A204.1 (cell line): ENCODE results near the gene SIN3B.
"Not testable (repeated sequence)": the region's sequence is repeated elsewhere in the genome, so short reads cannot be mapped to it uniquely, and the experiment has no call there.

ENCODE experiments used
- FAIRE-seq: peaks from 2 replicates; lab custom pipeline; 2012; peaks lifted over from hg19 to GRCh38; lab: Jason Lieb, UNC

Gene SIN3B

GRCh38 chr19:16869331-16869972, 40.3 kb downstream of the SIN3B start:
- FAIRE-seq = no peak

GRCh38 chr19:16871871-16872270, 42.7 kb downstream of the SIN3B start:
- no peak for FAIRE-seq

- no peak for FAIRE-seq
These were observed 43.5 kb downstream of the SIN3B start for GRCh38 chr19:16872728-16873127.

- no peak for FAIRE-seq
These were observed 44.4 kb downstream of the SIN3B start for GRCh38 chr19:16873594-16873993.

GRCh38 chr19:16874250-16874977, 45.2 kb downstream of the SIN3B start:
- no peak for FAIRE-seq

- FAIRE-seq = not testable (repeated sequence)
These were observed 45.7 kb downstream of the SIN3B start for GRCh38 chr19:16874978-16875299.

GRCh38 chr19:16875584-16876555, 46.7 kb downstream of the SIN3B start:
- FAIRE-seq = no peak

DNA sequence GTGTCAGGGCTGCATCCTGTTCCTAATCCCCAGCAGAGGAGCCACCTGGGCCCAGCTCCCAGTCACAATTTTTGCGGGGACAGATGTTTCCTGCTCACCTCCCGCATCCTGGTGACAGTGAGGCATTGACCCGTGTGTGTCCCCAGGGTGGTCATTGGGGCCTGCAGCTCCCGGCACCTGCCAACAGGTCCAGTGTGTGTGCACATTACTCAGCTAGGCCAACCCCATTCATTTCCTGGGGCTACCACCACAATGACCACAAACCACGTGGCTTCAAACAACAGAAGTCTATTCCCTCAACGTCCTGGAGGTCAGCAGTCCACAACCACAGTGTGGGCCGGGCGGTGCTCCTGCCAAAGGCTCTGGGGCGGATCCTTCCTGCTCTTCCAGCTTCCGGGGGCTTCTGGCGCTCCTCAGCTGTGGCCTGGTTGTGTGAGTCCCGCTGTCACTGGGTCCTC, 47.7 kb downstream of the SIN3B start:
- FAIRE-seq = no peak

GRCh38 chr19:16877581-16877980, 48.4 kb downstream of the SIN3B start:
- no peak for FAIRE-seq

DNA sequence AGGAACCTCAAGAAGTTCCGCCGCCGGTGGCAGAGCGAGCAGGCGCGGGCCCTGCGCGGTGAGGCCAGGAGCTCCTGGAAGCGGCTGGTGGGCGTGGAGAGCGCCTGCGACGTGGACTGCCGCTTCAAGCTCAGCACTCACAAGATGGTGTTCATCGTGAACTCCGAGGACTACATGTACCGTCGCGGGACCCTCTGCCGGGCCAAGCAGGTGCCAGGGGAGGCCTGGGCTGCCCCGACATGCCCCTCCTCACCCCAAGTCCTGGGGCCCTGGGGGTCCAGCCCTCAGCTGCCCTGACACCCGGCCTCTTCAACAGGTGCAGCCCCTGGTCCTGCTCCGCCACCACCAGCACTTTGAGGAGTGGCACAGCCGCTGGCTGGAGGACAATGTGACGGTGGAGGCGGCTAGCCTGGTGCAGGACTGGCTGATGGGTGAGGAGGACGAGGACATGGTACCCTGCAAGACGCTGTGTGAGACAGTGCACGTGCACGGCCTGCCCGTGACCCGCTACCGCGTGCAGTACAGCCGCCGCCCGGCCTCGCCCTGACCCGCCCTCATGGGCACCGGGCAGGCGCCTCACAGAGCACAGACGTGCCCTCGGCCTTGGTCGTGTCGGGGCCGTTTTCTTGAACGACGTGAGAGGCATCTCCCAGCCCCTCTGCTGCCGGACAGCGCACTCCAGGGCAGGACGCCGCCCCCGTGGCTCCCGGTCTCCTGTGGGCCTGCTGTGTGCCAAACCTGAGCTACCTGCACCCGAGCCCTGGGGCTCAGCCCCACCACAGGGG, 49.2 kb downstream of the SIN3B start:
- FAIRE-seq = no peak

- no peak for FAIRE-seq
These were observed 51.8 kb downstream of the SIN3B start for GRCh38 chr19:16880884-16881554.

GRCh38 chr19:16882146-16882545, 52.9 kb downstream of the SIN3B start:
- FAIRE-seq = no peak

- no peak for FAIRE-seq
These were observed 54.3 kb downstream of the SIN3B start for GRCh38 chr19:16883522-16883921.

DNA sequence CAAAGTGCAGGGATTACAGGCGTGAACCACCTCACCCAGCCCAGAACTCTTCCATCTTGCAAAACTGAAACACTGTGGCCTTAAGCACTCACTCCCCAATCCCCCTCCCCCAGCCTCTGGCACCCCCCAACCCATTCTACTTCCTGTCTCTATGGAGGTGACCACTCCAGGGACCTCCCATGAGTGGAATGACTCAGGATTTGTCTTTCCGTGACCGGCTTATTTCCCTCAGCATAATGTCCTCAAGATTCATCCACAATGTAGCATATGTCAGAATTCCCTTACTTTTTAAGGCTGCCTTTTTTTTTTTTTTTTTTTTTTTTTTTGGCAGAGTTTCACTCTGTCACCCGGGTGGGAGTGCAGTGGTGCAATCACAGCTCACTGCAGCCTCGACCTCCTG, 56.0 kb downstream of the SIN3B start:
- FAIRE-seq = no peak

- FAIRE-seq = no peak
These were observed 57.2 kb downstream of the SIN3B start for GRCh38 chr19:16886305-16886880.

DNA sequence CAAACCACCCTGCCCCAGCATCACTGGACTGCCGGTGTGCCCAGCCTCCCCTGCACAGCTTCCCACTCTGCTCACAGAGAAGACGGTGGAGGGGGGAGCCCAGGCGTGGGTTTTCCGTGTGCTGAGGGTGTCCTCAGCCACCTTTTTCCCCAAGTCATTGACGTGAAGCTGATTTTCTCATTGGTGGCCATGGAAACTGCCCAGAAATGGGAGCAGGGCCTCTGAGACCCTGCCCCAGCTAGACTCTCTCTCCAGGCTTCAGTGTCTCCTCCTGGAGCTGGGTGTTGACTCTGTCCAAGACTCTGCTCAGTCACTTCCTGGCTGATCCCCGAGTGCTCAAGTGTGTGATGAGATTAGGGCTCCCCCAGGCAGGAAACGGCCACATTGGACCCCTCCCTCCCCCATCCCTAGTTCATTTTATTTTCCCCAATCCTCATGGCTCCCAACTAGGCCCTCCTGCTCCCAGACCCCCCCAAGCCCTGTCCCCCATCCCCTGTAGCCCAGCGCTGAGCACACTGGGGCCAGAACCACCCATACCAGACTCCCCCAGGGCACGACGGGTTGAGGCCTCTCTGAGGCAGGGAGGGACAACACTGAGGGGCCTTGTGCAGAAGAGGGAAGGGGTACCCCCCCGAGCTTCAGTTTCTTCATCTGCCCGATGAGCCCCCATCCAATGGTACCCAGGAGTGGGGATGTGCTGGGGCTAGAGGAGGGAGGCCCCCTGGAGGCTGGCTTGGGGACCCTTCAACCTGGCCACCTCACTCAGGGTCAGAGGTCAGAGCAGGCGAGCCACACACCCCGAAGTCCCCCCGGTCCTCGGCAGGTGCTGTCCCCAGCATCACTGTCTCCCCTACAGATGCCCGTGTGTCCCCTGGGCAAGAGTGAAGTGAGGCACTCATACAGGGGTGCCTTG, 58.4 kb downstream of the SIN3B start:
- no peak for FAIRE-seq

- FAIRE-seq = no peak
These were observed 59.6 kb downstream of the SIN3B start, which contains the start of gene F2RL3 for GRCh38 chr19:16888629-16889365. Gene F2RL3 (plus strand): TSS chr19:16888999. CDS start chr19:16889190, 191 bp downstream.

GRCh38 chr19:16889366-16889882, 60.2 kb downstream of the SIN3B start:
- no peak for FAIRE-seq

- FAIRE-seq = no peak
These were observed 60.8 kb downstream of the SIN3B start for GRCh38 chr19:16889883-16890460.
